ENCODE data around the gene DCTN5. TPM values are rescaled to one million over a fixed set of nuclear protein-coding genes. Genes with fewer than 3 reads are reported as not detected.

Gene DCTN5
- total RNA-seq, 1 donor from 2014 or later: 42.7 TPM

GRCh38 chr16:23682181-23682580 is 40.9 kb downstream of the DCTN5 start:
- intact Hi-C loops (cut with DNase I): no loop called here
- Histone ChIP-seq H3K36me3 (peaks cover 38% of the 10 kb centered on the region), H3K4me3 (no peak overlapping the region), H3K27me3 (ENCODE audit: low read depth) (no peaks in the 10 kb centered on the region), H3K27ac (no peak overlapping the region), H3K4me1 (peaks cover 9% of the 10 kb centered on the region), H3K9me3 (no peaks in the 10 kb centered on the region)
- TF ChIP-seq CTCF (IDR thresholded peaks at IDR 0.05): no peak
- ATAC-seq: no peak
- DNase-seq: no peak

DNA sequence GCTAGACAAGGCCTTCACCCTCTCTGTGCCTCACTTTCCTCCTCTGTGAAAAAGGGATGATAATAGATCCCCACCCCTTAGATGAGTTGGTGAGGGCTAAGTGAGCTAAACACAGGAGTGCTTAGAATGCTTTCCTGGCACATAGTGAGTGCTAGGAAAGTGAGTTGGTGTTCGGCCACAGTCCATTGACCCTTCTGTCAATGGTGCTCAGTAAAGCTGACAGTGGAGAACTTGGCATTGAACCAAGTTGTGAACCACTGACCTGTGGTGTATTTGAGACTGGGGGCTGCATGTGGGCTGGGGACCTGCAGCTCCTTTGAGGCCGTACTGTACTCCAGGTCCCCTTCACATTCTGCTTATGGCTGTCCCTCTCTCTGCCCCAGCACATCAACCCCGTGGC is 42.2 kb downstream of the DCTN5 start:
- H3K27me3 ChIP-seq (ENCODE audit: low read depth): no peaks in the 10 kb centered on the region
- ATAC-seq (no peak), DNase-seq (no peak)
- peaks cover 9% of the 10 kb centered on the region for H3K4me1 ChIP-seq
- no peaks in the 10 kb centered on the region for H3K9me3 ChIP-seq
- no peak overlapping the region for H3K4me3 ChIP-seq
- intact Hi-C loops (cut with DNase I): no loop called here
- H3K27ac ChIP-seq: no peak overlapping the region
- H3K36me3 ChIP-seq: peaks cover 52% of the 10 kb centered on the region
- TF ChIP-seq CTCF (IDR thresholded peaks at IDR 0.05): no peak

DNA sequence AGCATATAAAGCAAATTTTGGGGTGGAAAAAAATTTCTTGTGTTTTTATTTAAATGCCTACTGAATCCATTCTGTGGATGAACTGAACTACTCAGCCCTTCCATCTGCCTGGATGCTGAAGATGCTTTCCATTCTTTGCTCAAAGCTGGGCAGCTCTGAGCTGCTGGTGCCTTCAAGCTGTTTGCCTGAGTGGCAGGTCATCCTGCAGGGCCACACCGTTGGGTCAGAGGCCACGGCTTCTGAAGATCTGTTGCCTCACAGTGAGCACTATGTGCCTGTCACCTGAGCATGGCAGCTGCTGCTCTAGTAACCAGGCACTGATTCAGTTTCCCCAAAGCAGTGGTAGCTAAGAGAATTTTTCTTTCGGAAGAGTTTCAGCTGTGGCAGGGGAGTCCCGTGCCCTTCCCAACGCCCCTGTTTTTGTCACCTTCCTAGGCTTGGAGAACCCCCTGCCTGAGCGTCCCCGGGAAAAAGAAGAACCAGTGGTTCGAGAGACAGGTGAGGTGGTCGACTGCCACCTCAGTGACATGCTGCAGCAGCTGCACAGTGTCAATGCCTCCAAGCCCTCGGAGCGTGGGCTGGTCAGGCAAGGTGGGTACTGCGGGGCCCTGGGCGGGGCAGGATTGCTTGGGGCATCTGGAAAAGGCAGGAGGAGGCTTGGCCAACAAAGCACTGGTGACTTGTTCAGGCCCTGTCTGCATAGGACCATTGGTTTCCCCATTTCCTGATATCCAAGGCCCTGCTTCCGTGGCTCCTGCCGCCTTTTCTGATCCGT is 46.0 kb downstream of the DCTN5 start:
- H3K9me3 ChIP-seq: no peaks in the 10 kb centered on the region
- ATAC-seq (no peak), DNase-seq (no peak)
- no peak overlapping the region for H3K27ac ChIP-seq
- peaks cover 69% of the 10 kb centered on the region for H3K36me3 ChIP-seq
- no peaks in the 10 kb centered on the region for H3K4me1 ChIP-seq
- no peaks in the 10 kb centered on the region for H3K27me3 ChIP-seq (ENCODE audit: low read depth)
- intact Hi-C loops (cut with DNase I): no loop called here
- no peak overlapping the region for H3K4me3 ChIP-seq
- no peak for TF ChIP-seq CTCF (IDR thresholded peaks at IDR 0.05)

GRCh38 chr16:23689442-23690187 is 48.3 kb downstream of the DCTN5 start:
- intact Hi-C loops (cut with DNase I): no loop called here
- Histone ChIP-seq H3K9me3 (no peaks in the 10 kb centered on the region), H3K4me3 (no peak overlapping the region), H3K27me3 (ENCODE audit: low read depth) (no peaks in the 10 kb centered on the region), H3K36me3 (peaks cover 51% of the 10 kb centered on the region), H3K27ac (no peak overlapping the region), H3K4me1 (no peaks in the 10 kb centered on the region)
- TF ChIP-seq CTCF (IDR thresholded peaks at IDR 0.05): no peak
- DNase-seq (no peak), ATAC-seq (no peak)

DNA sequence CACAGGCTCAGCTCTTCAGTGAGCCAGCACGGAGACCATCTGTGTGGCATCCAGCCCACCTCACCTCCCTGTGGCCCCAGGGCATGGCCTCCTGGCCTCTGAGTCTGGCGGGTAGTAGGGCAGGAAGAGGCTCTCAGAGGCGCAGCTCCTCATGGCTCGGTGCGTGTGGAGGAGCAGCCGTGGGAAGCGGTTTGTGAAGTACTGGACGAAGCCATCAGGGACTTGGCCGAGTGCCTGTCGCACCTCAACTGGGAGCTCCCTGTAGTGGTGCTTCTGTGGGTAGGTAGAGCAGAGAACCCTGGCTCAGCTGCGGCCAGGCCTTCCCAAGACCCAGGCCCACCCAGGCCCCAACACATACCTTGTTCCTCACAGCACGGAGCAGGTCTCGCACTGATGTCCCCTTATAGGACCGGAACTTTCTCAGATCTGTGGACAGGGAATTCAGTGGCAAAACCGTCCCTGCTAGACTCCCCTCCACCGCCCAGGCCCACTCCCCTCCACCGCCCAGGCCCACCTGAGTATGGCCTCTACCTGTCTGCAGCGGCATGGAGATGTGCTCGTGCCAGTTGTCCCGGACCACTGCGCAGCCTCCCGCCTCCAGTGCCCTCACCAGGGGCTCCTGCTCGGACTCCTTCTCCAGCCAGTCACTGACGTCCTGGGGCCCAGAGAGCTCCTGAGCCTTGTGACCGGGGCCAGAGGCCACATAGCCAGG is 49.7 kb downstream of the DCTN5 start:
- H3K4me1 ChIP-seq: no peaks in the 10 kb centered on the region
- peaks cover 47% of the 10 kb centered on the region for H3K36me3 ChIP-seq
- H3K4me3 ChIP-seq: no peak overlapping the region
- TF ChIP-seq CTCF (IDR thresholded peaks at IDR 0.05): no peak
- ATAC-seq (peak in 1 of 2 donors; percentile 7), DNase-seq (no peak)
- no peaks in the 10 kb centered on the region for H3K27me3 ChIP-seq (ENCODE audit: low read depth)
- no peaks in the 10 kb centered on the region for H3K9me3 ChIP-seq
- H3K27ac ChIP-seq: no peak overlapping the region
- intact Hi-C loops (cut with DNase I): no loop called here

Measured in lower lobe of right lung (tissue), 2 donors.